Measurements from ENCODE around the gene UNCX.

Gene UNCX

DNA sequence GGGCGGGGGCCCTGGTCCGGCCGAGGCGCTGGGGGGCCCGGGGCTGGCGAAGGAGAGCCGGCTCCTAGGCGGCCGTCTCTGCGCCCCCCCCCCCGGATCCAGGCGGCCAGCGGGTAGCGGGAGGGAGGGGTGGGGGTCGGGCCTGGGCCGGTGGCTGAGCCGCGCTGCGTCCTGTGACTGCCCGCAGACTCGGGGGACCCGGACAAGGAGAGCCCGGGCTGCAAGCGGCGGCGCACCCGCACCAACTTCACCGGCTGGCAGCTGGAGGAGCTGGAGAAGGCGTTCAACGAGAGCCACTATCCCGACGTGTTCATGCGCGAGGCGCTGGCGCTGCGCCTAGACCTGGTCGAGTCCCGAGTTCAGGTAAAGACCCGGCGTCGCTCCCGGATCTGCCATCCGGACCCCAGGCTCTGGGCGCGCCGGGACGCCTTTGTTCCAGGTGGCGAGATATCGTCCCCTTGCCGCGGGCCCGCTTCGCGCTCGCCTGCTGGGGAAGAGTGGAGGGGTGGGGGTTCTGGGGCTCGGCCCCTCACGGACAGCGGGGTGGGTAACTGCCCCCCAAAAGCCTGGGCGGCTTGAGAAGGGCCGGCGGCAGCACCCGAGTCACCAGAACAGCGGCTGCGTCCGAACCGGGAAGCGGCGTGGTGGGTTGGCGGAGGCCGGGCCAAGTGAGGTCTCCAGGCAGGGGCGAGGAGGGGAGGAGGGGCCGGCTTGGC is 819 bp downstream of the UNCX start:
- no peak for DNase-seq

DNA sequence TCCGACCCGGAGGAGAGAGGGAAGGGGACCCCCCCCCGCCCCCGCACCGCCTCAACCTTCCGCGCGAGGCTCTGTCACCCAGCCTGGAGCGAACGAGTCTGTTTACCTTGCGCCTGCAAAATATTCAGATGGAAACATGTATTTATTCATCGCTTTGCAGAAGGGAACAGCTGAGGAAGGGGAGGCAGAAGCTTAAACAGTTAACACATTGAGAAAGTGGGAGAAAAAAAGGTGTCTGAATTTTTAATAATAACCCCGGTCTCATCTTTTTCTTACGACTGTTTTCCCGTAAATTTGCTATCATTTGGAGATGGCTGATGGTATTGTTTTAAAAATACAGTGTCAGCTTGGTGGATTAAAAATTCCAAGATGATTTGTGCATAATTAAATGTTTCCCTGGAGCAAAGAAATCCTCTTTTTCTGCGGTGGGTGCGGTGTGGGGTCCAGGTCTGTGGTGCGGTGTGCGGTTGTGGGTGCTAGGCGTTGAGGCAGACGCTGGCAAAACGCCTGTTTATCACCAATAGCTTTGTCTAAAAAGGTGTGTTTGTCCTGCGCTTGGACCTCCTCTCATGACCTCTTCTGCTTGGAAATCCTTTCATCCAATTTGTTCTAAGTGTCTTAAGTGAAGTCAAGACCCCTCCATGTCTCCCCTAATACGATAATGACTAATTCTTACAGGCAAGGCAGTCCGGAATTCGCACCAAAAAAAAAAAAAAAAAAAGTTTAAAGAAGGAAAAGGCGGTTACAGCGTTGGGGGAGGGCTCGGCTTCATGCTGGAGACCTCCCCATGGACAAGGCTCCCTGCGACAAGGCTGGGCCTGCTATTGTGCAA is 1.6 kb downstream of the UNCX start:
- no peak for DNase-seq

DNA sequence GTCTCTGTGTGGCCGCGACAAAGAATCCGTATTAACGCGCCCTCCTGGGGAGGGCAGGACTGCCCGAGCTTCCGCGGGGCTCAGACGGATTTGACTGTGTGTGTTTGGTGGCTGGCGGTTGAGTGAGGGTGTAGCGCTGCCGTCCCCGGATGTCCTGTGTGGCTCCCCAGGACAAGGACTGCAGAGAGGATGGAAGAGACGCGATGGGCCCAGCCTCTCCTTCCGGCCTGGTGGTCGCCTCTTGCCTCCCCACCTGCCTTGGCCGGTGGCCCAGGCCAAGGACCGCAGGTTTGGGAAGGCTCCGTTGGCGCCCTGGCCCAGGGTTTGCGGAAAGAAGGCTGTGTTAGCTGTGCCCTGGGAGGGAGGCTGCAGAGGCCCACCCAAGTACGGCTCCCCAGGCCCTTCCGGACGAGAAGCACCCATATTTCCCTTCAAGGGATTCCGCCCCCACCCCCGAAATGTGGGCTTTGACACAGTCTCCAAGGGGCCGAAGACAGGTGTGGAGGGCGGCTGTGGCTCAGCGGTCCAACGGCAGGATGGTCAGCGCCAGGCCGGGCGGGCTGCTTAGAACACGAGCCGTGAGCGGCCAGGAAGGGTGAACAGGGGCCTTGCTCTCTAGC is 2.3 kb downstream of the UNCX start:
- DNase-seq = no peak

DNA sequence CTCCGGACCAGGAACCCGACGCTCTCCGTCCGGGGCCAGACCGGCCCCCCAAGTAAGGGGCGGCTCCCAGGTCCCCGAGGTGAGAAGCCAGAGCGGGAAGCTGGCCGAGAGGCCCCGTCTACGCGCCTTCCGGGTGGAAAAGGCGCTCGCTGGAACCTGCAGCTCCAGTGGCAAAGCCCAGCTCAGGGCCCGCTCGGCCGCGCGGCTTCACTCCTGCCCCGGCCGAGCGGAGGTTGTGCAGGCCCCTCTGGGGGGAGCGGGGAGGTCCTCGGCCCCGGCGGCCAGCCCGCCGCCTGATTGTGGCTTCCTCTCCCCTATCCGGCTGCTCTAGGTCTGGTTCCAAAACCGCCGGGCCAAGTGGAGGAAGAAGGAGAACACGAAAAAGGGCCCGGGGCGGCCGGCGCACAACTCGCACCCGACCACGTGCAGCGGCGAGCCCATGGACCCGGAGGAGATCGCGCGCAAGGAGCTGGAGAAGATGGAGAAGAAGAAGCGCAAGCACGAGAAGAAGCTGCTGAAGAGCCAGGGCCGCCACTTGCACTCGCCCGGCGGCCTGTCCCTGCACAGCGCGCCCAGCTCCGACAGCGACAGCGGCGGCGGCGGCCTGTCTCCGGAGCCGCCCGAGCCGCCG is 2.9 kb downstream of the UNCX start:
- DNase-seq = no peak

DNA sequence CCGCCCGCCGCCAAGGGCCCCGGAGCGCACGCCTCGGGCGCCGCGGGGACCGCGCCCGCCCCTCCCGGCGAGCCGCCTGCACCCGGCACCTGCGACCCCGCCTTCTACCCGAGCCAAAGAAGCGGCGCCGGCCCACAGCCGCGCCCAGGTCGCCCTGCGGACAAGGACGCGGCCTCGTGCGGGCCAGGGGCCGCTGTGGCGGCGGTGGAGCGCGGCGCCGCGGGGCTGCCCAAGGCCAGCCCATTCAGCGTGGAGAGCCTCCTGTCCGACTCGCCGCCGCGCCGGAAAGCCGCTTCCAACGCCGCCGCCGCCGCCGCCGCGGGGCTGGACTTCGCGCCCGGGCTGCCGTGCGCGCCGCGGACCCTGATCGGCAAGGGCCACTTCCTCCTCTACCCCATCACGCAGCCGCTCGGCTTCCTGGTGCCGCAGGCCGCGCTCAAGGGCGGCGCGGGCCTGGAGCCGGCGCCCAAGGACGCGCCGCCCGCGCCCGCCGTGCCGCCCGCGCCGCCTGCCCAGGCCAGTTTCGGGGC is 3.5 kb downstream of the UNCX start:
- no peak for DNase-seq

DNA sequence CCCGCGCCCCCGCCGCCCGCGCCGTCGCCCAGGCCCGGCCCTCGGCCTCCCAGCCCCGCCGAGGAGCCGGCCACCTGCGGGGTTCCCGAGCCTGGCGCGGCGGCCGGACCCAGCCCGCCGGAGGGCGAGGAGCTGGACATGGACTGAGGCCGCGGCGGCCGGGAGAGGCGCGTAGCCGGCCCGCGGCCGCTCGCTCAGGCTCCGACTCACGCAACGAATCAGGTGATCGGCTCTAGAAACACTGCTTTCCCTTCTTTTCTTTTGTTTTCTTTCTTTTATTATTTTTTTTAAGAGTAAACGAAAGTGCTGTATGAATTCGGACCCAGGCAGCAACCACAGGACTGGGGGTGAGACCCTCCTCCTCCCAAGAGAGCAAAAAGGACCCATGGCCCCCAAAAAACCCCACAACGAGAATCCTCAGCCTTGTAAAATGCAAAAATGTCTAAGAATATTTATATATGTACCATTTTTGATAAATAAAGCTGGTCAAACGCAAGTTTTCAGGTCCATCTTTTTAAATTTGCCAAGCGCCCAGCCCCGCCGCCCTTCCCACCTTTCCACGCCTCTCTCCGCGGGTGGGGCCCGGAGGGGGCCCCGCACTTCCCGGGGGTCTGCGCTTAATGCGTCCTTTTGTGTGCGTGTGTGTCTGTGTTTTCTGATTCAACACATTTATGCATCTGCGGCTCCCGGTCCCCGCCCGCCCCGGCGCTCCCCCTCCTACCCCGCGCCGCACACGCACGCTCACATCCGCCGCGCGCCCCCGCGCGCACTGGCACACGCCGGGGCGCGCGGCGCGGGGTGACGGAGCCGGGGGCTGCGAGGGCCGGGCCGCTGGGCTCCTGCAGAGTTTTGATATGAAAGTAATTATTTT is 4.4 kb downstream of the UNCX start:
- DNase-seq = no peak

DNA sequence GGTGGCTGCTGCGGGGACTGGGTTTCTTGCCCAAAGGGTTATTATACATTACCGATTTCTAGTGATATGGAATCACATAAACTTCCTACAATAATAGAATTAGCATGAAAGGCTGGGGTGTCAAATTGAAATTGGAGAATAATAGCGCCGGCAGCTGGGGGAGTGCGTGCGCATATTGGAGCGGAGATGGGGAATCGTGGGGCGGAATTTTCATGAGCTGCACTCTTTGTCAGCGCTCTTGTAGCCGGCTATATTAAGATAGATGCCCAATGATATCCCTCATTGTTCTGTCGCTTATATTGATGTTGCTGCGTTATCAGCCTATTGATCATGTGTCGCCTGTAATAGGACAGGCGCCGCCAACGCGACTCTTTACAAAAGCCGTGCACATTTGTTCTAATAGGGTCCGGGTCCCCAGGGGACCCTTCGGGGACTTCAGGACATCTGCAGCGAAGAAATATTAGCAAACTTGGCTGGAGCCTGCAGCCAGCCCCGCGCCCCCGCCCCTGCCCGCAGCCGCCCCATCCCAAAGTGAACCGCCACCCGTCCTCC is 5.1 kb downstream of the UNCX start:
- no peak for DNase-seq

DNA sequence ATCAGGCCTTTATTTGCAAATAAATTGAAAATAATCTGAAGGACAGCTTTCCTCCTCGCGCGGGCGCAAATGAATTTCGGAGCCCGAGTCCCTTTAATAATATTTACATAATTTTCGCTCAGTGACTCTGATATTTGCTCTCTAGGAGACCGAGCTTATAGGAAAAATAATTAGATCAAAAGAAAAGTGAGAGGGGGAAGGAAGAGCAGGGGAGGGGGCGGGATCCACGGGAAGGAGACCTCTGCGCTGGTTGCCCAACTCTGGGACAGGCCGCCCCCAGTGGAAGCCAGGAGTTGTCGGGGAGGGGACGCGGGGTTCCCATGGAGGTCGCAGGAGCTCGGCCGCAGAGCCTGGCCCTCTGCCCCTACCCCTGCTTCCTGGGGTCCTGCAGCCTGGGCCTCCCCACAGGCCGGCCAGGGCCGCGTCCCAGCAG is 5.8 kb downstream of the UNCX start:
- no peak for DNase-seq

DNA sequence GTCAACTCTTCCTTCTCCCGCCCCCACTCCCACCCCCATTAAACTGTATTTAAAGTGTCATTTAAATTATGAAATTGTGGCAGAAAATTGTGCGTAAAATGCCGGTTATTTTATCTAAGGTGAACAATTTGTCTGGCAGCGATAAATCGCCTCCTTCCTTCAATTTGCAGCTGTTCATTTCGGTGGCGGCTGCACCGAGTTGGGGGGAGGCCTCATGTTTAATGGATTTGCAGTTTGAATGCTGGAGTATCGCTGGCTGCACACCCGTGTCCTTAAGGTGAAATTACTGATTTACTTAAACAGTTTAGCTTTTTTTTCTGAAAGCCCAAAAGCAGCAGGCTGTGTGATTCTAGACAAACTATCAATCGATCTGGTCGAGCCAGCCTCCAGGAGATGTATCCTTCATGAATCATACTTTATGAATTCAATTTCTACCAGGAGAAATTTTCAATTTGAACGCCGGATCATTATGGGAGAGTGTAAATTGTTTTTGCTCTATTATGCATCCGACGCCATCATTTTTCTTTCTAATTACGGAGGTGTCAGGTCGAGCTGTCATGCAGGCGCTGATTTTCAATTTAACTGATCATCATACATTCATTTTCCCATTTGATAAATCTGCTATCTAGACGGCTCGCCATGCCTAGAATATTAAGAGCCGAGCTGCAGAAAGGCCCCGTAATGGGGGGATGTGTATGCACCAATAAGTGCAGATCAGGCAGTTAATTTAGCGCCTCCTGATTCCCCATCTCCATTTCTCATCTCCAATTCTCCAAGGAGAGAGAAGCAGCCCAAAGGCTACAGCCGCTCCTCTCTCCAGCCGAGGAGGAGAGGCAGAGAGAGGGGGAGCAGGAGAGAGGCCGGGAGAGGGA is 6.5 kb downstream of the UNCX start:
- DNase-seq = no peak

DNA sequence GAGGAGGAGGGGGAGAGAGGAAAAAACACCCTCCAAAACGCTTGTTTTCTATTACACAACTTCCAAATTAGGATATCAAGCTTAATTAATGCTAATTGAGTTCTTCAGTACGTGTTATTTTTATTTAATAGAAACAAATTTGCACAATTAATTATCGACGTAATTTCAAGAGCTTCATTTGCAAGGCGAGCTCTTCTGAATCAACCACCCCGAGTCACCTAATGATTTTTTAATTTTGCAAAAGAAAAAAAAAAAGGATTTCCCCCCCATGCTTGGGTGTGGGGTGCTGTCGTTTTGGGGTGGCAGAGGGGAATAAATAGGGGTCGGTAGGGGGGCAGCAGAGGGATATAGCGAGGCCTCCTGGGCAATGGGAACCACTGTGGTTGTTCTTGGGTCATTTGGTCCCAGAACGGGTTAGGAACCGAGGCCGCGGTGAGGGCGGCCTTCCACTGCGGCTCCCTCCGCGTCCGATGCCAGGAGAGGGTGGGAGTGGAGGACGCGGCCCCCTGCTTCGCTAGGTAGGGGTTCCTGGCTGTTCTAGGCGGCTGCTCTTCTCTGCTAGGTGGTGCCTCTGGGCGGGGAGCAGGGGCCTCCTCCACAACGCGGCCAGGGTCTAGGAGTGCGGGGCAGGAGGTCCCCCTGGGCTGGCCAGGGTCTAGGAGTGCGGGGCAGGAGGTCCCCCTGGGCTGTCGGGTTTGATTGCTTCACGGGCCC is 7.3 kb downstream of the UNCX start:
- DNase-seq = no peak

DNA sequence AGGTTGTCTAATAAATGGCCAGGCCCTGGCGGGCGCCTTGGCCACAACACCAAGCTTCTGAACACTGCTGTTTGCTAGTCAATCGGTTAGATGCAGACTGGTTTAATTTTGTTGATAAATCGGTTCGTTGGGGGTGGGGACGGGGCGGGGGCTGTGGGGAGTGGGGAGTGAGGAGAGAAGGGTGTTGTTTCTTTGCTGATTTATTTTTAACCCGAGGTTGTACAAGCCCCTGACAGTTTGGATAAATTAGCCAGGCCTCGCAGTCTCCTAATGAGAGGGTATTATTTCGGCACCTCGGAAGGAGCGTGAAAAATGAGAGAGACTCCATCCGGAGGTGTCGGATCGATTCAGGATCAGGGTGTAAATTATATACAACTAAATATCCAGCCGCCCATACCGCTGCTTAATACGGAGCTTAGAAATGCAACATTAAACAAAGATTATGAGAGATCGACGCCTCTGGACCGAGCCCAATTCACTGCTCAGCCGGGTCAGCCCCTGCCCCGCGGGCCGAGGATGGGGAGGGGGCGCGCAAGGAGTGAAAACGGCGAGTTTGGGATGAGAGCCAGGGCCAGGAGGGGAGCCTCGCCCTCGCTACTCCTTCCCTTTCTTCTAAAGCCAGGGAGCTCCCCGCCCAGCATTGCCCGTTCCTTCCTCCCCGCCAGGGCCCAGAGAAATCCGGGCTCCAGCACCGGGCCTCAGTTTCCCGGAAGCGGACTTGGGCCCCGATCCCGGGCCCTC is 8.0 kb downstream of the UNCX start:
- no peak for DNase-seq

DNA sequence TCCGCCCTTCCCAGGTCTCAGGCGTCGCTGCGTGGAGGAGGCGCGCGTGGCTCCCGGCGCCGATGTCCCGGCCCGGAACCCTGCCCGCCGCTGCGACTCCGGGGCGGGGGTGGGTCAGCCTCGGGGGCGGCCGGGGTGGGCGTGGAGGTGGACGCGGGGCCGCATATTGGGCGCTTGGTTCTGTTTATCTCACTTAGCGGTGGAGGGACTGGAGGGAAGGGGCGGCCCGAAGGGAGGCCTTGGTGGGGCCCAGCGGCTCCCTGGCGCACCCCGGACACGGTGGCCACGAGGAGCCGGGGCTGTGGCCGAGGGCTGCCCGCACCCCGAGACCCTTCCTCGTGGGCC is 8.6 kb downstream of the UNCX start:
- DNase-seq = no peak

DNA sequence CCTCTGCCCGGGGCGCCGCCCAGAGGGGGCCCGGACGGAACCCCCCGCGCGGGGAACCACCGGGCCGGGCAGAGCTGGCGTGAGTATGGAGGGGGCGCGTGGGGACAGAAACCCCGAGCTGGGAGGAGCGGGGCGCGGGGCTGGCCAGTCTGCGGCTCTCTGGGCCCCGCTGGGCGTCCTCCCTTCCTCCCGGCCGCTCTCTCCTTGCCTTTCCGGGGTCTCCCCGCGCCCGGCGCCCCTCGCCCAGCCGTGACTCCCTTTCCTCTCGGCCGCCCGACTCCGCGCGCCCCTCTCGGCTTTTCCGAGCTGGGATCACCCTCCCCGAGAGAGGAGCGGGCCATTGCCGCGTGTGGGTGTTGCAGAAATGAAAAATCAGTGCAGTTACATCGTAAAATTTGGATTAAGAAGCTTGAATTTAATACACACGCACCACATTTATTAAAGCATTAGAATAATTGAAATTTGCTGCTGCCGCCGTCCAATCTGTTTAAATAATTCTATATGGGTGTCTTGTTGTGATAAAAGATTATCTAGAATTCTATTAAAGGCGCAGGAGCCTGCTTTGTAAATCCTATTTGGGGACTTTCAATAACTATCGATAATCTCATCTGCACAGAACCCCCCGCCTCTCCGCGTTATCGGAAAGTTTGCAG is 9.1 kb downstream of the UNCX start:
- DNase-seq = no peak

DNA sequence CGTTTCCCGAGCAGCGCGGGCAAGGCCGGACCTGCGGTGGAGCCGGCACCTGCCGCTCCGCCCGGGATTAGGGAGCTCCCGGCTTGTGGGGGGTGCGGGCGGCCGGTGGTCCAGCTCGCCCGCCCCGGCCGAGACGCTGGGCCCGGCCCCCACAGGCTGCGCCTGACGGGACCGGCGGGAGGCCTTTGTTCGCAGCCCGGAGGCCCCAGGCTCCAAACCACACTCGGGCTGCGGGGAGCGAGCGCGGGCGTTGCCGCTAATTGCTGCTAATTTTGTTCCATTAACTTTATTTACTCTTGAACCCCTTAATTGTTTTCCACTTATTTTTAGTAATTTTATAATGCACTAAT is 9.6 kb downstream of the UNCX start:
- DNase-seq = no peak

DNA sequence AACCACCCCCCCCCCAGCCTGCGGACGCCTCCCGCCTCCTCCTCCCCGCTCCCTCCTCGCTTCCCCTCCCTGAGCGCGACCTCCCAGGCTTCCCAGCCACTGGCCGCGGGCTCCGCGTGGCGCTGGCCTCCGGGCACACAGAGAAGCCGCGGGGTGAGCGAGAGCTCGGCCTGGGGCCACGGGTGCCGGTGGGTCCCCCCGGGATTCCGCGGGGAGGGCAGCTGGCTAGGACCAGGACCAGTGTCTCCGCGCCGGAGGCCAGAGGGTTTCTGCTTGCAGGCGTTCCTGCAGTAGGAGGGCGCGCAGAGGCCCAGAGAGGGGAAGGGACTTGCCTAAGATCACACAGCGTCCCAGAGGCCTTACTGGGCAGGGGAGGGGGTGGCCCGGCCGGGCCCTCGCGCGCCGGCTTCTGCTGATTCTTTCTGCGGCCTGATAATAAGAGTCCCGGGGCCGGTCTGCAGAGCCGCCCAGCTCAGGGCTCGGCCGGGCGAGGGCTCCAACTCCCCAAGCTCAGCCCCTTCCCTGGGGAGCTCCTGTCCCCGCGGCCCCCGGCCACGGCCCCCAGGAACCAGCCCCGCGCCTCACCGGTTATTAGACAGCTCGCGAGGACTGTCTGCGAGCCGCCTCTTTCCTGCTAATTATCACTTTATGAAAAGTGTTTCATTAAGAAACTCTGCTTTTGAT is 10.1 kb downstream of the UNCX start:
- DNase-seq = no peak

DNA sequence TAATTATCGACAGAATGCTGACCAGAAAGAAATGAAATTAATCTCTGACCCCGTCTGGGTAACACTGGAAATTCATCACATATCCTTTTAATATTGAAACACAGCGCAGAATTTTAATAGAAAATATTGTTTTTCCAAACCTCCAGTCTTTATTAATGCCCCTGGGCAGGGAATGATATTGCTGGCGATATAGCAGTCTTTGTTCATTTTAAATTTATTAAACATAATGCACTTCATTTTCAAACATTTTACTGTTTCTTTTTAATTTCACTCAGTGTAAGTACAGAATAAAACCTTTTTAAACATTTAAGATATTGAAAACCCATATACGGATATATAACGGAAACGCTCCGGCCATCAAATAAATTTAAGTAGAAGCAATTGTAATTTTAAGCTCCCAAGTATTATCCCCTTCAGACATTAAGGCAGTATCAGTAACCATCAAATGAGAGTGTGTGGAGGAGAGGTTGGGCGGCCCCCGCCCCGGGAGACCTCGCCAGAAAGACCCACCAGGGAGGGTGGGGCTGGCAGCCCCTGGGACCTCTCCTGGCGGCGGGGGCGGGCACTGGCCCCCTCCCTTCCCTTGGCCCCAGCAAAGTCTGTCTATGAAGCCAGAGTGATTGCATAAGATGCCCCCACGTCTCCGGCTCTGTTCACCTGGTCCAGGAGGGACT is 10.8 kb downstream of the UNCX start:
- no peak for DNase-seq

DNA sequence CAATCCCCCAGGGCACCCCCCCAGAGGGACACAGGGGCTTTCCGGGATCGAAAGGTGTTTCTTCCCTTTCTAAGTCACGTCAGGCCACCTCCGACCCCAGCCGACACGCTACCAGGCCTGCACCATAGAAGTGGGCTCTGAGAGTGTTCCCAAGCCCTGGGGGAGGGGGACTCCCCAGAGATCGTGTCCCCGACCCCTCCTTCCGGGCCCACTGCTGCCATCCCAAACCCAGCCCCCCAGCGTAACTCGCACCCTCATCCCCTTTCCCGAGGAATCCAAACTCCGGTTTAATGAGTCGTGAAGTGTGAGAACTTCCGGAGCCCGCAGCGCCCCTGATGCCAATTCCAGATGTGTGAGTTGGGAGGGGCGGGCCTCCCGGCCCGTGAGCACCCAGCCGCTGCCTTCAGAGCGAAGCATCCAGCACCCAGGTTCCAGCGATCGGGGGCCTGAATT is 11.3 kb downstream of the UNCX start:
- DNase-seq = no peak

Measured in NCI-H2227 treated with DMSO at 0.1 percent for 48 hours (cell line).